Epithelial cell of esophagus (primary cell): ENCODE results near the gene UCN3.

Experiments
- DNase-seq: peaks from one replicate; pipeline ENCODE4 v3.0.0; 2010; ENCODE audit warnings: low read depth
- H3K4me3 ChIP-seq: 2 replicates; pipeline ENCODE4 v1.5.1; 2011; ENCODE audit warnings: mild to moderate bottlenecking, low read length, control low read depth
- TF ChIP-seq, protein P1 (sequence below): IDR thresholded peaks from 2 replicates; pipeline ENCODE4 v1.5.1; 2011; ENCODE audit warnings: low read depth, mild to moderate bottlenecking, low read length, control low read depth, inconsistent platforms; ENCODE audit not compliant: insufficient read depth; ENCODE audit errors: missing control alignments

The UCN3 gene

DNA sequence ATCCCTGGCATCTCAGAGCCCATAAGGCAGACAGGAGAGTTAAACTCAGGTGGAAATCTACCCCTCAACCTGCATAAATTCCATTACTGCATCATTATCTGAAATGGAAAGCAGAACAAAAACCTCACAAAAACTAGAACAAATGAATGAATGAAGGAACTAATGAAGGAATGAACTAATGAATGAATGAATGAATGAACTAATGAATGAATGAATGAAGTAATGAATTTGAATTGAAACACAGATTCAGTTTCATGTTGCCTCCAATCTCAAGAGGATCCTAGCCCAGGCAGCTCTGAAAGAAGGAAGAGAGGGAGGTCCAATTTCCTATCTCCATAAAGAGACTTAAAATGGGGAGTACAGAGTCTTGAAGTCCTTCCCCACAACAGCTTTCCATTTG is 1.9 kb upstream of the UCN3 start:
- TF ChIP-seq, protein P1, sequence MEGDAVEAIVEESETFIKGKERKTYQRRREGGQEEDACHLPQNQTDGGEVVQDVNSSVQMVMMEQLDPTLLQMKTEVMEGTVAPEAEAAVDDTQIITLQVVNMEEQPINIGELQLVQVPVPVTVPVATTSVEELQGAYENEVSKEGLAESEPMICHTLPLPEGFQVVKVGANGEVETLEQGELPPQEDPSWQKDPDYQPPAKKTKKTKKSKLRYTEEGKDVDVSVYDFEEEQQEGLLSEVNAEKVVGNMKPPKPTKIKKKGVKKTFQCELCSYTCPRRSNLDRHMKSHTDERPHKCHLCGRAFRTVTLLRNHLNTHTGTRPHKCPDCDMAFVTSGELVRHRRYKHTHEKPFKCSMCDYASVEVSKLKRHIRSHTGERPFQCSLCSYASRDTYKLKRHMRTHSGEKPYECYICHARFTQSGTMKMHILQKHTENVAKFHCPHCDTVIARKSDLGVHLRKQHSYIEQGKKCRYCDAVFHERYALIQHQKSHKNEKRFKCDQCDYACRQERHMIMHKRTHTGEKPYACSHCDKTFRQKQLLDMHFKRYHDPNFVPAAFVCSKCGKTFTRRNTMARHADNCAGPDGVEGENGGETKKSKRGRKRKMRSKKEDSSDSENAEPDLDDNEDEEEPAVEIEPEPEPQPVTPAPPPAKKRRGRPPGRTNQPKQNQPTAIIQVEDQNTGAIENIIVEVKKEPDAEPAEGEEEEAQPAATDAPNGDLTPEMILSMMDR, result no peak
- no peak overlapping the region for H3K4me3 ChIP-seq
- DNase-seq, result no peak

DNA sequence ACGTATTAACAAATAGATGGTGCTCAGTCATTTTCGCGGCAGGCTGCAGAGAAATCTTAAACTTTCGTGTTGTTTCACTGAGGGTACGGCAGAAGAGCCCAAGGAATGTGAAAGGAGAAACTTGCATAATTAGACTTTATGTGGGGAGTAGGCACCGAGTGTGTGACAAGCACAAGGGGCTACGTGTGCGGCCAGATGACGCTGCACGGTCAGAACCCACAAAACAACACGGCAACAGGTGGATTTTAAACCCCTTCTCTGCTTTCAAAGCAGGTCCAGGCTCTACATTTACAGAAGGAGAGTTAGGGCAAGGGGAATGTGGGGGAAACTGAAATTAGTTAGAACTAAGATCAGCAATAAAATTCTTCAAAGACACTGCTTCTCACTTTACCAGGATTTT is 392 bp upstream of the UCN3 start:
- TF ChIP-seq, protein P1, result no peak
- no peak for DNase-seq

DNA sequence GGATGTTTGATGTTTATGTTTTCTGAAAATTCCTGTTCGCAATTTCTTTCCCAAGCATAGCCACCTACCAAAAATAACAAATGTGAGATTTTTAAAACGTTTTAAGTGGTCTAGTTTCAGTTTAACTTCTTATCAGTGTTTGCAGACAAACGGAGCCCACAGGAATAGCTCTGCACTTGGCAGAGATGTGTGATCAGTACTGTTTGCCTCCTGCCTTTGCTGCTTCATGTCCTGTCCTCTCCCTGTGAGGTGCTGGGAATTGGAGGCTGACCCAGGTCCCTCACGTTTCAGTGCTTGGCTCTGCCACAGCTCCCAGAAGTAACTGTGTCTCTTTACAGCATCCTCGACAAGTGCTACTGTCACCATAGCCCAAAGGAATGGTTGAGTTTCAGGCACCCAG is 1.2 kb downstream of the UCN3 start:
- DNase-seq, result no peak
- TF ChIP-seq, protein P1, result no peak
- H3K4me3 ChIP-seq, result no peak overlapping the region

More for the DNA sequence above, 392 bp upstream of the UCN3 start:
- no peak overlapping the region for H3K4me3 ChIP-seq

DNA sequence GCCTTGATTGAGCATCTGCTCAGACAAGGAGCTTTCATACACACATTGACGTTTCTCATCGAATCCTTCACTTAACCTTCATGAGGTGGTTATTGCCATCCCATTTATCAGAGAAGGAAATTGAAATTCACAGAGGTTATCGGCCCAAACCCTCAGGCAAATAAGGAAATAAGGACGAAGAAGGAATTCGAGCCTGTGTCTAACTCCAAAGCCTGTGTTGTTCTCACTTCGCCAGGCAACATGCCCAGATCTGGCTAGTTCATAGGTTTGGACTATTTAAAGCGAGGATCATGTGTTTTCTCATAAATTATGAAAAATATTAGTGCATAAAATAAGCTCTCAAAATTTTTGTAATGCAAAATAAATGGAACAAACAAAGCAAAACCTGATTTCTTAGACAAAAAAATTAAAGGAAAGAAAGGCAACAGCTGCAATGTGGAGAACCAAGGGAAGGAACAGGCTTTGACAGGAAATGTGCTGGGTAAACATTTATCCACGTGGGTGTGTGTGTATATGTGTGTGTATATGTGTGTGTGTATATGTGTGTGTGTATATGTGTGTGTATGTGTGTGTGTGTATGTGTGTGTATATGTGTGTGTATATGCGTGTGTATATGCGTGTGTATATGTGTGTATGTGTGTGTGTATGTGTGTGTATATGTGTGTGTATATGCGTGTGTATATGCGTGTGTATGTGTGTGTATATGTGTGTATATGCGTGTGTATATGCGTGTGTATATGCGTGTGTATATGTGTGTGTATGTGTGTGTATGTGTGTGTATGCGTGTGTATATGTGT is 4.8 kb downstream of the UCN3 start:
- no peak for DNase-seq
- TF ChIP-seq, protein P1, result no peak
- no peak overlapping the region for H3K4me3 ChIP-seq

DNA sequence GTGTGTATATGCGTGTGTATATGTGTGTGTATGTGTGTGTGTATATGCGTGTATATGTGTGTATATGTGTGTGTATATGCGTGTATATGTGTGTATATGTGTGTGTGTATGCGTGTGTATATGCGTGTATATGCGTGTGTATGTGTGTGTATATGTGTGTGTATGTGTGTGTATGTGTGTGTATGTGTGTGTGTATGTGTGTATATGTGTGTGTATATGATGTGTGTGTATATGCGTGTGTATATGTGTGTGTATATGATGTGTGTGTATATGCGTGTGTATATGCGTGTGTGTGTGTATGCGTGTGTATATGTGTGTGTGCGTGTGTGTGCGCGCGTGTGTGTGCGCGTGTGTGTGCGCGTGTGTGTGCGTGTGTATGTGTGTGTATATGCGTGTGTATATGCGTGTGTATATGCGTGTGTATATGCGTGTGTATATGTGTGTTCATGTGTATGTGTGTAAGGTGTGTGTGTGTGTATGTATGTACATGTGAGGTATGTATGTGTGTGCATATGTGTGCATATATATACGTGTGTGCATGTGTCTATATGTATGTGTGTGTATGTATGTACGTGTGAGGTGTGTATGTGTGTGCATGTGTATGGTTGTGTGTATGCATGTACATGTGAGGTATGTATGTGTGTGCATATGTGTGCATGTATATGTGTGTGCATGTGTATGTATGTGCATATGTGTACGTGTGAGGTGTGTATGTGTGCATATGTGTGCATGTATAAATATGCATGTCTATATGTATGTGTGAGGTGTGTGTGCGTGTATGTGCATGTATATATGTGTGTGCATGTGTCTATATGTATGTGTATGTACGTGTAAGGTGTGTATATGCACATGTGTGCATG is 6.0 kb downstream of the UCN3 start:
- no peak overlapping the region for H3K4me3 ChIP-seq
- TF ChIP-seq, protein P1, result no peak
- no peak for DNase-seq

DNA sequence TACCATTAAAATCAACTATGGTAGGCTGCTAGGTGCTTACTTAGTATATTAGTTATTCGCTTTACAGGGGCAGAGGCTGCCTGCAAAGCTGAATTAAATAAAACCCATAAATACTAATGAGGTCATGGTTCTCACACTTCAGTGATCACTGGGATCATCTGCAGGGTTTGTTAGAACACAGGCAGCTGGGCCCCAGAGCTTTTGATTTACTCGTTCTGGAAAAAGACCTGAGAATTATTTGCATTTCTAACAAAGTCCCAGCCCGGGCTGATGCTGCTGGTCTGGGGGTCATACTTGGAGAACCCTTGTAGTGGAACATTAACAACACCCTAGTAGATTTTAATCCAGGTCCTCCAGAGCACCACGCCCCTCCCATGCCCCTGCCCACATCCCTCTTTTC is 8.5 kb downstream of the UCN3 start:
- TF ChIP-seq, protein P1, result no peak
- no peak for DNase-seq
- no peak overlapping the region for H3K4me3 ChIP-seq
